Measurements from ENCODE around the gene CELF2. TPM values are rescaled to one million over a fixed set of nuclear protein-coding genes. Genes with fewer than 3 reads are reported as not detected.
A peak's percentile ranks its signal among the peaks of the same experiment; 100 is the strongest.

The CELF2 gene
- total and polyA plus RNA-seq, 12 donors: 13.0 to 90.9 (median 80.9) TPM

GRCh38 chr10:11058965-11059364 lies 41.3 kb downstream of the CELF2 start:
- intact Hi-C loops (cut with DNase I): loop anchor here in 2 of 10 donors (10.0 kb wide), 2 partner anchors 106 to 206 kb away; no protein-coding TSS in a partner anchor
- peak in 4 of 8 donors; percentile 15 to 40 (median 30) for ATAC-seq
- peaks cover 0 to 7% (median 0%) of the 10 kb centered on the region in 11 donors for H3K9me3 ChIP-seq
- no peak for DNase-seq
- H3K4me1 ChIP-seq: peaks cover 11 to 43% (median 38%) of the 10 kb centered on the region in 9 donors
- WGBS, 2 donors: 84 to 91% methylated on average over 8 of the region's 8 CpGs
- no peak overlapping the region for H3K27ac ChIP-seq
- no peak for TF ChIP-seq CTCF (IDR thresholded peaks at IDR 0.05)
- no peak overlapping the region for H3K4me3 ChIP-seq
- no peaks in the 10 kb centered on the region for H3K27me3 ChIP-seq
- peaks cover 0 to 7% (median 0%) of the 10 kb centered on the region in 9 donors for H3K36me3 ChIP-seq

GRCh38 chr10:11063856-11064255 lies 46.2 kb downstream of the CELF2 start:
- peaks cover 8 to 58% (median 39%) of the 10 kb centered on the region in 9 donors for H3K4me1 ChIP-seq
- 46 to 49% methylated on average over 5 of the region's 5 CpGs for WGBS, 2 donors
- intact Hi-C loops (cut with DNase I): no loop called here
- peaks cover 0 to 7% (median 0%) of the 10 kb centered on the region in 9 donors for H3K36me3 ChIP-seq
- no peak for ATAC-seq
- no peaks in the 10 kb centered on the region for H3K27me3 ChIP-seq
- no peak overlapping the region for H3K27ac ChIP-seq
- no peak for DNase-seq
- no peak overlapping the region for H3K4me3 ChIP-seq
- TF ChIP-seq CTCF (IDR thresholded peaks at IDR 0.05): no peak
- H3K9me3 ChIP-seq: peaks cover 0 to 7% (median 0%) of the 10 kb centered on the region in 11 donors

GRCh38 chr10:11064832-11065231 lies 47.2 kb downstream of the CELF2 start:
- Histone ChIP-seq H3K4me1 (peaks cover 5 to 48% (median 31%) of the 10 kb centered on the region in 9 donors), H3K4me3 (no peak overlapping the region), H3K27ac (no peak overlapping the region), H3K27me3 (no peaks in the 10 kb centered on the region), H3K36me3 (peaks cover 0 to 7% (median 0%) of the 10 kb centered on the region in 9 donors), H3K9me3 (peaks cover 0 to 7% (median 0%) of the 10 kb centered on the region in 11 donors)
- intact Hi-C loops (cut with DNase I): no loop called here
- no peak for ATAC-seq
- WGBS, 2 donors: 77 to 82% methylated on average over 4 of the region's 4 CpGs
- TF ChIP-seq CTCF (IDR thresholded peaks at IDR 0.05): no peak
- no peak for DNase-seq

GRCh38 chr10:11065567-11065966 lies 47.9 kb downstream of the CELF2 start:
- Histone ChIP-seq H3K9me3 (peaks cover 0 to 7% (median 0%) of the 10 kb centered on the region in 11 donors), H3K36me3 (peaks cover 0 to 7% (median 0%) of the 10 kb centered on the region in 9 donors), H3K27me3 (no peaks in the 10 kb centered on the region), H3K4me1 (peaks cover 5 to 43% (median 31%) of the 10 kb centered on the region in 9 donors), H3K27ac (no peak overlapping the region), H3K4me3 (no peak overlapping the region)
- intact Hi-C loops (cut with DNase I): no loop called here
- DNase-seq: peak in 1 of 2 donors; percentile 16
- 64% methylated on average over 4 of the region's 4 CpGs for WGBS, 2 donors
- peak in 7 of 8 donors; percentile 21 to 58 (median 35) for ATAC-seq
- no peak for TF ChIP-seq CTCF (IDR thresholded peaks at IDR 0.05)
